ENCODE data around the gene APOC3. TPM values are rescaled to one million over a fixed set of nuclear protein-coding genes. Genes with fewer than 3 reads are reported as not detected.

Gene APOC3
- polyA plus RNA-seq, 1 donor = 1,751 TPM

- 100% methylated on average over 1 of the region's 8 CpGs for WGBS (ENCODE audit: insufficient coverage, low lambda C conversion rate)
- Histone ChIP-seq H3K9me3 (ENCODE audit: control insufficient read depth, low read depth, low read length) (no peaks in the 10 kb centered on the region), H3K27me3 (ENCODE audit: control insufficient read depth, insufficient read depth, low read length) (no peaks in the 10 kb centered on the region), H3K36me3 (ENCODE audit: control insufficient read depth, insufficient read depth, low read length) (peaks cover 80% of the 10 kb centered on the region), H3K4me3 (ENCODE audit: low read length) (no peak overlapping the region), H3K4me1 (ENCODE audit: control insufficient read depth, insufficient read depth, low read length) (no peaks in the 10 kb centered on the region), H3K27ac (ENCODE audit: low read length) (no peak overlapping the region)
- DNase-seq = no peak
Measured at GRCh38 chr11:116859175-116859574, 29.5 kb downstream of the APOC3 start.

GRCh38 chr11:116860303-116860702 is 30.6 kb downstream of the APOC3 start:
- no peak overlapping the region for H3K4me3 ChIP-seq (ENCODE audit: low read length)
- DNase-seq = no peak
- H3K36me3 ChIP-seq (ENCODE audit: control insufficient read depth, insufficient read depth, low read length) = peaks cover 80% of the 10 kb centered on the region
- H3K27ac ChIP-seq (ENCODE audit: low read length) = no peak overlapping the region
- H3K9me3 ChIP-seq (ENCODE audit: control insufficient read depth, low read depth, low read length) = no peaks in the 10 kb centered on the region
- no peaks in the 10 kb centered on the region for H3K4me1 ChIP-seq (ENCODE audit: control insufficient read depth, insufficient read depth, low read length)
- H3K27me3 ChIP-seq (ENCODE audit: control insufficient read depth, insufficient read depth, low read length) = no peaks in the 10 kb centered on the region
- WGBS (ENCODE audit: insufficient coverage, low lambda C conversion rate) = 100% methylated on average over 1 of the region's 6 CpGs

DNA sequence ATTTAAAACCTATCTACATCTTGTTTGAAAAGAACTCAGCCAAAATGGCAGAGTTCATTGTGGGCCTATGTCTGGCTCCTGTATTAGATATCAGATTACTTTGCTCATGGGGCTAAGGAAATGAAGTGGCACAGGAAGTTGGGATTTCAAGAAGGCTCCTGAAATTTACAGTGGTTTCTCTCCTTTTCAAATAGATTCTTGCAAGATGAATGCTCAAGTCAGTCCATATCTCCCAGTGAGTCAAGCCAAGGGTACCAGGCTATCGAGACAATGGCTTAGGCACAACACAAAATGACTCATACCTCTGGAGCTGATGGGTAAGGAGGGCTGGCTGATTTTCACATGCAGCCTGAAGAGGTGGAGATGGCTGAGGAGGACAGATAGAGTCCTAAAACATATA is 31.8 kb downstream of the APOC3 start:
- no peaks in the 10 kb centered on the region for H3K27me3 ChIP-seq (ENCODE audit: control insufficient read depth, insufficient read depth, low read length)
- peaks cover 80% of the 10 kb centered on the region for H3K36me3 ChIP-seq (ENCODE audit: control insufficient read depth, insufficient read depth, low read length)
- H3K9me3 ChIP-seq (ENCODE audit: control insufficient read depth, low read depth, low read length) = no peaks in the 10 kb centered on the region
- DNase-seq = no peak
- peaks cover 8% of the 10 kb centered on the region for H3K4me1 ChIP-seq (ENCODE audit: control insufficient read depth, insufficient read depth, low read length)
- no peak overlapping the region for H3K27ac ChIP-seq (ENCODE audit: low read length)
- no CpG with 5 or more reads among the region's 1 CpG for WGBS (ENCODE audit: insufficient coverage, low lambda C conversion rate)
- H3K4me3 ChIP-seq (ENCODE audit: low read length) = no peak overlapping the region

GRCh38 chr11:116862185-116862584 is 32.5 kb downstream of the APOC3 start:
- no peak overlapping the region for H3K27ac ChIP-seq (ENCODE audit: low read length)
- no peak overlapping the region for H3K4me3 ChIP-seq (ENCODE audit: low read length)
- DNase-seq = no peak
- no CpG with 5 or more reads among the region's 3 CpGs for WGBS (ENCODE audit: insufficient coverage, low lambda C conversion rate)
- no peaks in the 10 kb centered on the region for H3K9me3 ChIP-seq (ENCODE audit: control insufficient read depth, low read depth, low read length)
- peaks cover 11% of the 10 kb centered on the region for H3K4me1 ChIP-seq (ENCODE audit: control insufficient read depth, insufficient read depth, low read length)
- H3K36me3 ChIP-seq (ENCODE audit: control insufficient read depth, insufficient read depth, low read length) = peaks cover 82% of the 10 kb centered on the region
- H3K27me3 ChIP-seq (ENCODE audit: control insufficient read depth, insufficient read depth, low read length) = no peaks in the 10 kb centered on the region

DNA sequence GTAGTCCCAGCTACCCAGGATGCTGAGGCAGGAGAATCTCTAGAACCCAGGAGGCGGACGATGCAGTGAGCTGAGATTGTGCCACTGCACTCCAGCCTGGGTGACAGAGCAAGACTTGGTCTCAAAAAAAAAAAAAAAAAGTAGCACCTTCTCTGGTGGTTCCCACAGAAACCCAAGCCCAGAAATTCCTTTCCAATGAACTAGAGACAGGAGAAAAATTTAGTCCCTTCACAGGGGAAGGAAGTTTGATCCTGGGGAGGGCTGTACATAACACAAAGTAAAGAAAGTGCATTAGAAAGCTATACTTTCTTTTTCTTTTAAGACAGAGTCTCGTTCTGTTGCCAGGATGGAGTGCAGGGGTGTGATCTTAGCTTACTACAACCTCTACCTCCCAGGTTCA is 33.2 kb downstream of the APOC3 start:
- no CpG with 5 or more reads among the region's 3 CpGs for WGBS (ENCODE audit: insufficient coverage, low lambda C conversion rate)
- Histone ChIP-seq H3K4me1 (ENCODE audit: control insufficient read depth, insufficient read depth, low read length) (peaks cover 12% of the 10 kb centered on the region), H3K27ac (ENCODE audit: low read length) (no peak overlapping the region), H3K9me3 (ENCODE audit: control insufficient read depth, low read depth, low read length) (no peaks in the 10 kb centered on the region), H3K27me3 (ENCODE audit: control insufficient read depth, insufficient read depth, low read length) (no peaks in the 10 kb centered on the region), H3K4me3 (ENCODE audit: low read length) (no peak overlapping the region), H3K36me3 (ENCODE audit: control insufficient read depth, insufficient read depth, low read length) (peaks cover 82% of the 10 kb centered on the region)
- DNase-seq = no peak

- Histone ChIP-seq H3K9me3 (ENCODE audit: control insufficient read depth, low read depth, low read length) (no peaks in the 10 kb centered on the region), H3K27me3 (ENCODE audit: control insufficient read depth, insufficient read depth, low read length) (no peaks in the 10 kb centered on the region), H3K36me3 (ENCODE audit: control insufficient read depth, insufficient read depth, low read length) (peaks cover 79% of the 10 kb centered on the region), H3K27ac (ENCODE audit: low read length) (peak overlapping the region; percentile 74), H3K4me1 (ENCODE audit: control insufficient read depth, insufficient read depth, low read length) (peaks cover 12% of the 10 kb centered on the region), H3K4me3 (ENCODE audit: low read length) (peak overlapping the region; percentile 13)
- 80% methylated on average over 1 of the region's 5 CpGs for WGBS (ENCODE audit: insufficient coverage, low lambda C conversion rate)
- DNase-seq = peak; percentile 71 to 74
Measured at GRCh38 chr11:116864531-116864930, 34.8 kb downstream of the APOC3 start.

GRCh38 chr11:116865696-116866095 is 36.0 kb downstream of the APOC3 start:
- Histone ChIP-seq H3K36me3 (ENCODE audit: control insufficient read depth, insufficient read depth, low read length) (peaks cover 78% of the 10 kb centered on the region), H3K4me3 (ENCODE audit: low read length) (no peak overlapping the region), H3K4me1 (ENCODE audit: control insufficient read depth, insufficient read depth, low read length) (peaks cover 12% of the 10 kb centered on the region), H3K27me3 (ENCODE audit: control insufficient read depth, insufficient read depth, low read length) (no peaks in the 10 kb centered on the region), H3K27ac (ENCODE audit: low read length) (peak overlapping the region; percentile 74), H3K9me3 (ENCODE audit: control insufficient read depth, low read depth, low read length) (no peaks in the 10 kb centered on the region)
- no CpG with 5 or more reads among the region's 1 CpG for WGBS (ENCODE audit: insufficient coverage, low lambda C conversion rate)
- no peak for DNase-seq

- Histone ChIP-seq H3K4me1 (ENCODE audit: control insufficient read depth, insufficient read depth, low read length) (peaks cover 12% of the 10 kb centered on the region), H3K4me3 (ENCODE audit: low read length) (no peak overlapping the region), H3K36me3 (ENCODE audit: control insufficient read depth, insufficient read depth, low read length) (peaks cover 75% of the 10 kb centered on the region), H3K27me3 (ENCODE audit: control insufficient read depth, insufficient read depth, low read length) (no peaks in the 10 kb centered on the region), H3K27ac (ENCODE audit: low read length) (peak overlapping the region; percentile 74), H3K9me3 (ENCODE audit: control insufficient read depth, low read depth, low read length) (no peaks in the 10 kb centered on the region)
- 100% methylated on average over 1 of the region's 6 CpGs for WGBS (ENCODE audit: insufficient coverage, low lambda C conversion rate)
- DNase-seq = peak; percentile 60 to 69
Measured at GRCh38 chr11:116866804-116867455, 37.2 kb downstream of the APOC3 start.

DNA sequence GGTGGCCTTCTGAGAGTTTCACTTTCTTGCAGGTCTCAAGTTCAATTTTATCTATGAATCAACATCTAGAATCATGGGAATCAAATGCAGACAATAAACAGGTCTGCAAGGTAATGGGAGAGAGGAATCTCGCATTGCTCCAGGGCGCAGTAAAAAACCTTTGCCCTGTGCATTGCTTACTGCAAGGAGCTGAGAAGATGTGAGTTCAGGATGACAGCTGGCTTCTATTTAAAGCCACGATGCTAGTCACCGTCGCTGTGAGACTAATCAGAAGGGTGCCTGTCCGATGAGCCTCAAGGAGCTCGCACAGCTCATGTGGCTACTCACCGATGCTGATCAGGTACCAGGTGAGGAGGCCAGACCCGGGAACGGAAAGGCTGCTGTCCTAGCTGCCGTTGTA is 37.9 kb downstream of the APOC3 start:
- Histone ChIP-seq H3K27ac (ENCODE audit: low read length) (peak overlapping the region; percentile 74), H3K9me3 (ENCODE audit: control insufficient read depth, low read depth, low read length) (no peaks in the 10 kb centered on the region), H3K4me3 (ENCODE audit: low read length) (no peak overlapping the region), H3K27me3 (ENCODE audit: control insufficient read depth, insufficient read depth, low read length) (no peaks in the 10 kb centered on the region), H3K36me3 (ENCODE audit: control insufficient read depth, insufficient read depth, low read length) (peaks cover 73% of the 10 kb centered on the region), H3K4me1 (ENCODE audit: control insufficient read depth, insufficient read depth, low read length) (peaks cover 12% of the 10 kb centered on the region)
- no peak for DNase-seq
- WGBS (ENCODE audit: insufficient coverage, low lambda C conversion rate) = no CpG with 5 or more reads among the region's 11 CpGs

DNA sequence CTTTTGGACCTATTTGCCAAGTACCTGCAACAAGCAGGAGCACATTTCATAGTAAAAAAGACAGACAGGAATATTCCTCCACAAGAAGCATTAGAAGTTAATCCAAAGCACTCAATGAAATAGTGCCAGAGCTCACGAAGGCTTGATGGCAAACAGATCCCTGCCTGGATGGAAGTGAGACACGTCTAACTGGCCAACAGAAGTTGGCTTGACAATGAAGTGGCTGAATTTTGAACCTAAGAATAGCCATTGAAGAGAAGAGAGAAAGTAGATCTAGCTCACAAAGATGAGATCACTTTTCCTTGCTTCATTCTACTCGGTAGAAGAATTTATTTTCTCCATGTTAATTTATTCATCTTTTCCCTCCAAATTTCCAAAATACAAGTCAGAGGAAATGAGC is 38.4 kb downstream of the APOC3 start:
- peaks cover 14% of the 10 kb centered on the region for H3K4me1 ChIP-seq (ENCODE audit: control insufficient read depth, insufficient read depth, low read length)
- no peak overlapping the region for H3K4me3 ChIP-seq (ENCODE audit: low read length)
- H3K27me3 ChIP-seq (ENCODE audit: control insufficient read depth, insufficient read depth, low read length) = no peaks in the 10 kb centered on the region
- peak overlapping the region; percentile 74 for H3K27ac ChIP-seq (ENCODE audit: low read length)
- 92% methylated on average over 2 of the region's 3 CpGs for WGBS (ENCODE audit: insufficient coverage, low lambda C conversion rate)
- no peak for DNase-seq
- peaks cover 71% of the 10 kb centered on the region for H3K36me3 ChIP-seq (ENCODE audit: control insufficient read depth, insufficient read depth, low read length)
- no peaks in the 10 kb centered on the region for H3K9me3 ChIP-seq (ENCODE audit: control insufficient read depth, low read depth, low read length)

- H3K9me3 ChIP-seq (ENCODE audit: control insufficient read depth, low read depth, low read length) = no peaks in the 10 kb centered on the region
- WGBS (ENCODE audit: insufficient coverage, low lambda C conversion rate) = no CpG with 5 or more reads among the region's 4 CpGs
- no peak overlapping the region for H3K27ac ChIP-seq (ENCODE audit: low read length)
- H3K27me3 ChIP-seq (ENCODE audit: control insufficient read depth, insufficient read depth, low read length) = no peaks in the 10 kb centered on the region
- no peak overlapping the region for H3K4me3 ChIP-seq (ENCODE audit: low read length)
- peaks cover 70% of the 10 kb centered on the region for H3K36me3 ChIP-seq (ENCODE audit: control insufficient read depth, insufficient read depth, low read length)
- H3K4me1 ChIP-seq (ENCODE audit: control insufficient read depth, insufficient read depth, low read length) = peaks cover 28% of the 10 kb centered on the region
- no peak for DNase-seq
Measured at GRCh38 chr11:116869610-116870009, 39.9 kb downstream of the APOC3 start.
